HEK293 (cell line): ENCODE measurements around the gene CBX1.

ENCODE experiments used
- AEBP2 ChIP-seq: fragments of 450-650 bp; formaldehyde crosslinking; IDR thresholded peaks from 2 replicates; pipeline ENCODE4 v1.5.1; 2016; ENCODE audit warnings: missing biosample characterization, missing genetic modification characterization, borderline replicate concordance
- BCL11A ChIP-seq: fragments of 450-650 bp; formaldehyde crosslinking; IDR thresholded peaks from 2 replicates; pipeline ENCODE4 v1.5.1; 2016; ENCODE audit warnings: low read depth, missing biosample characterization, missing genetic modification characterization
- FEZF1 ChIP-seq: fragments of 450-650 bp; formaldehyde crosslinking; IDR thresholded peaks from 2 replicates; pipeline ENCODE4 v1.5.1; 2016; ENCODE audit warnings: missing biosample characterization, missing genetic modification characterization
- GLI4 ChIP-seq: fragments of 450-650 bp; formaldehyde crosslinking; IDR thresholded peaks from 2 replicates; pipeline ENCODE4 v1.5.1; 2016; ENCODE audit warnings: missing biosample characterization, missing genetic modification characterization
- HIC1 ChIP-seq: fragments of 450-650 bp; formaldehyde crosslinking; IDR thresholded peaks from 2 replicates; pipeline ENCODE4 v1.5.1; 2016; ENCODE audit warnings: missing biosample characterization, missing genetic modification characterization
- HOXC10 ChIP-seq: sonication (generic); formaldehyde crosslinking; IDR thresholded peaks from 2 replicates; pipeline ENCODE4 v1.8.1; 2023; ENCODE audit warnings: mild to moderate bottlenecking, missing genetic modification reagents
- HOXD13 ChIP-seq: sonication (generic); formaldehyde crosslinking; IDR thresholded peaks from 2 replicates; pipeline ENCODE4 v1.8.0; 2022; ENCODE audit warnings: missing genetic modification reagents, borderline replicate concordance
- OVOL3 ChIP-seq: fragments of 450-650 bp; formaldehyde crosslinking; IDR thresholded peaks from 2 replicates; pipeline ENCODE4 v1.5.1; 2016; ENCODE audit warnings: missing biosample characterization, missing genetic modification characterization
- PRDM6 ChIP-seq: fragments of 450-650 bp; formaldehyde crosslinking; IDR thresholded peaks from 2 replicates; pipeline ENCODE4 v1.5.1; 2017; ENCODE audit warnings: missing biosample characterization, missing genetic modification characterization
- ZBTB1 ChIP-seq: fragments of 450-650 bp; formaldehyde crosslinking; IDR thresholded peaks from 2 replicates; pipeline ENCODE4 v1.5.1; 2016; ENCODE audit warnings: missing biosample characterization, missing genetic modification characterization
- ZBTB48 ChIP-seq: fragments of 450-650 bp; formaldehyde crosslinking; IDR thresholded peaks from 2 replicates; pipeline ENCODE4 v1.5.1; 2016; ENCODE audit warnings: missing biosample characterization, missing genetic modification characterization
- ZBTB8A ChIP-seq: fragments of 450-650 bp; formaldehyde crosslinking; IDR thresholded peaks from 2 replicates; pipeline ENCODE4 v1.5.1; 2016; ENCODE audit warnings: missing biosample characterization, missing genetic modification characterization
- ZEB2 ChIP-seq: fragments of 450-650 bp; formaldehyde crosslinking; IDR thresholded peaks from 2 replicates; pipeline ENCODE4 v1.5.1; 2016; ENCODE audit warnings: missing biosample characterization, missing genetic modification characterization
- ZFP37 ChIP-seq: fragments of 450-650 bp; formaldehyde crosslinking; IDR thresholded peaks from 2 replicates; pipeline ENCODE4 v1.5.1; 2016; ENCODE audit warnings: missing biosample characterization, missing genetic modification characterization
- ZNF16 ChIP-seq: fragments of 450-650 bp; formaldehyde crosslinking; IDR thresholded peaks from 2 replicates; pipeline ENCODE4 v1.5.1; 2016; ENCODE audit warnings: low read depth, missing biosample characterization, missing genetic modification characterization
- ZNF2 ChIP-seq: fragments of 450-650 bp; formaldehyde crosslinking; IDR thresholded peaks from 2 replicates; pipeline ENCODE4 v1.5.1; 2016; ENCODE audit warnings: missing biosample characterization, missing genetic modification characterization
- ZNF221 ChIP-seq: fragments of 450-650 bp; formaldehyde crosslinking; IDR thresholded peaks from 2 replicates; pipeline ENCODE4 v1.5.1; 2017; ENCODE audit warnings: missing biosample characterization, missing genetic modification characterization, borderline replicate concordance
- ZNF324 ChIP-seq: fragments of 450-650 bp; formaldehyde crosslinking; IDR thresholded peaks from 2 replicates; pipeline ENCODE4 v1.5.1; 2016; ENCODE audit warnings: missing biosample characterization, missing genetic modification characterization
- ZNF354C ChIP-seq: fragments of 450-650 bp; formaldehyde crosslinking; IDR thresholded peaks from 2 replicates; pipeline ENCODE4 v1.5.1; 2016; ENCODE audit warnings: missing biosample characterization, missing genetic modification characterization, low read depth, borderline replicate concordance
- ZNF449 ChIP-seq: fragments of 450-650 bp; formaldehyde crosslinking; IDR thresholded peaks from 2 replicates; pipeline ENCODE4 v1.5.1; 2017; ENCODE audit warnings: missing biosample characterization, mild to moderate bottlenecking, missing genetic modification characterization, moderate library complexity
- ZNF514 ChIP-seq: fragments of 450-650 bp; formaldehyde crosslinking; IDR thresholded peaks from 2 replicates; pipeline ENCODE4 v1.5.1; 2016; ENCODE audit warnings: missing biosample characterization, missing genetic modification characterization
- ZNF521 ChIP-seq: fragments of 450-650 bp; formaldehyde crosslinking; IDR thresholded peaks from 2 replicates; pipeline ENCODE4 v1.5.1; 2017; ENCODE audit warnings: missing biosample characterization, mild to moderate bottlenecking, missing genetic modification characterization
- ZNF544 ChIP-seq: fragments of 450-650 bp; formaldehyde crosslinking; IDR thresholded peaks from 2 replicates; pipeline ENCODE4 v1.5.0; 2017; ENCODE audit warnings: missing biosample characterization, missing genetic modification characterization
- ZNF561 ChIP-seq: fragments of 450-650 bp; IDR thresholded peaks from 2 replicates; pipeline ENCODE4 v1.5.1; 2018; ENCODE audit warnings: missing biosample characterization, missing genetic modification characterization, borderline replicate concordance
- ZNF580 ChIP-seq: fragments of 450-650 bp; formaldehyde crosslinking; IDR thresholded peaks from 2 replicates; pipeline ENCODE4 v1.5.1; 2016; ENCODE audit warnings: missing biosample characterization, missing genetic modification characterization
- ZNF658 ChIP-seq: fragments of 450-650 bp; formaldehyde crosslinking; IDR thresholded peaks from 2 replicates; pipeline ENCODE4; 2016; ENCODE audit warnings: missing biosample characterization, missing genetic modification characterization
- ZNF76 ChIP-seq: fragments of 450-650 bp; formaldehyde crosslinking; IDR thresholded peaks from 2 replicates; pipeline ENCODE4; 2016; ENCODE audit warnings: low read depth, missing biosample characterization, missing genetic modification characterization, borderline replicate concordance
- ZNF777 ChIP-seq: fragments of 450-650 bp; formaldehyde crosslinking; IDR thresholded peaks from 2 replicates; pipeline ENCODE4 v1.5.1; 2017; ENCODE audit warnings: missing biosample characterization, missing genetic modification characterization, borderline replicate concordance
- ZNF785 ChIP-seq: fragments of 450-650 bp; formaldehyde crosslinking; IDR thresholded peaks from 2 replicates; pipeline ENCODE4 v1.5.1; 2016; ENCODE audit warnings: missing biosample characterization, missing genetic modification characterization
- ZNF837 ChIP-seq: fragments of 450-650 bp; formaldehyde crosslinking; IDR thresholded peaks from 2 replicates; pipeline ENCODE4 v1.5.1; 2016; ENCODE audit warnings: missing biosample characterization, missing genetic modification characterization
- ZNF843 ChIP-seq: fragments of 450-650 bp; formaldehyde crosslinking; IDR thresholded peaks from 2 replicates; pipeline ENCODE4 v1.5.1; 2016; ENCODE audit warnings: missing biosample characterization, missing genetic modification characterization

Gene CBX1

GRCh38 chr17:48024149-48025039, 76.9 kb downstream of the CBX1 start (continued):
- TF ChIP-seq ZNF544 (tag by site-specific recombination), result no peak
- 0 out of 2 replicates have a peak, but pooled peaks have one; percentile 29 for TF ChIP-seq ZBTB8A
- TF ChIP-seq ZNF521 (tag by site-specific recombination), result no peak
- TF ChIP-seq HOXD13, result no peak
- TF ChIP-seq ZNF785, result no peak
- TF ChIP-seq GLI4 (tag by site-specific recombination), result no peak
- TF ChIP-seq ZBTB1, result 0 out of 2 replicates have a peak, but pooled peaks have one; percentile 10
- no peak for TF ChIP-seq ZNF354C (tag by site-specific recombination)
- TF ChIP-seq HIC1, result peak; percentile 59
- TF ChIP-seq ZEB2 (tag by site-specific recombination), result no peak
- no peak for TF ChIP-seq ZNF514 (tag by site-specific recombination)
- no peak; the same call in 1 of the 2 replicates for TF ChIP-seq ZBTB48 (tag by site-specific recombination)
- peak; percentile 53; the same call in 1 of the 2 replicates for TF ChIP-seq ZNF2 (tag by site-specific recombination)
- no peak for TF ChIP-seq HOXC10
- TF ChIP-seq ZNF76, result peak; percentile 69
- peak; percentile 57; the same call in 1 of the 2 replicates for TF ChIP-seq BCL11A (tag by site-specific recombination)
- no peak for TF ChIP-seq AEBP2 (tag by site-specific recombination)
- no peak for TF ChIP-seq ZNF16 (tag by site-specific recombination)
- no peak; the same call in 1 of the 2 replicates for TF ChIP-seq PRDM6
- no peak for TF ChIP-seq ZNF221
- 0 out of 2 replicates have a peak, but pooled peaks have one; percentile 43 for TF ChIP-seq ZNF777 (tag by site-specific recombination)
- no peak for TF ChIP-seq FEZF1 (tag by site-specific recombination)
- TF ChIP-seq ZNF837 (tag by site-specific recombination), result no peak
- TF ChIP-seq ZNF449 (tag by site-specific recombination), result no peak; the same call in 1 of the 2 replicates
- no peak for TF ChIP-seq OVOL3 (tag by site-specific recombination)
- 0 out of 2 replicates have a peak, but pooled peaks have one; percentile 11 for TF ChIP-seq ZFP37 (tag by site-specific recombination)
- TF ChIP-seq ZNF658, result no peak
- TF ChIP-seq ZNF843 (tag by site-specific recombination), result peak; percentile 40; the same call in 1 of the 2 replicates
- no peak; the same call in 1 of the 2 replicates for TF ChIP-seq ZNF561 (tag by site-specific recombination)
- TF ChIP-seq ZNF324 (tag by site-specific recombination), result 0 out of 2 replicates have a peak, but pooled peaks have one; percentile 27
- peak; percentile 89 for TF ChIP-seq ZNF580
